Measurements from ENCODE around the gene GNRHR. TPM values are rescaled to one million over a fixed set of nuclear protein-coding genes. Genes with fewer than 3 reads are reported as not detected.
"Not testable (repeated sequence)": the region's sequence is repeated elsewhere in the genome, so short reads cannot be mapped to it uniquely, and the experiment has no call there.

The GNRHR gene
- total and polyA plus RNA-seq, 2 experiments from 2014 or later, result 0.10 TPM; not detected in 1

DNA sequence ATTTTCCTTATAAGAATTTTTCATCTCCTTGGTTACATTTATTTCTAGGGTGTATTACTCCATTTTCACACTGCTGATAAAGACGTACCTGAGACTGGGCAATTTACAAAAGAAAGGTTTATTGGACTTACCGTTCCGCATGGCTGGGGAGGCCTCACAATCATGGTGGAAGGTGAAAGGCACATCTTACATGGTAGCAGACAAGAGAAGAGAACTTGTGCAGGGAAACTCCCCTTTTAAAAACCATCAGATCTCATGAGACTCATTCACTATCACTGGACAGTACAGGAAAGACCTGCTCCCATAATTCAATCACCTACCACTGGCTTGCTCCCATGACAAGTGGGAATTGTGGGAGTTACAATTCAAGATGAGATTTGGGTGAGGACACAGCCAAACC is 47.5 kb downstream of the GNRHR start:
- ATAC-seq; H3K36me3 Mint-ChIP-seq (ENCODE audit: low read depth); H3K4me3 Mint-ChIP-seq; H2AFZ ChIP-seq; H3K27me3 Mint-ChIP-seq (ENCODE audit: insufficient read depth, low read depth, poor library complexity); H3K27me3 ChIP-seq (ENCODE audit: insufficient read depth); H3K9me3 Mint-ChIP-seq; H4K20me1 ChIP-seq (replicated peaks; ENCODE audit: insufficient read depth); DNase-seq (ENCODE audit: low spot score); H3K4me2 ChIP-seq; H3K4me3 ChIP-seq; H3K27ac Mint-ChIP-seq; H3K27ac ChIP-seq (ENCODE audit: low read depth); H3F3A ChIP-seq (replicated peaks; ENCODE audit: low read depth); H3K9me2 ChIP-seq (ENCODE audit: insufficient read depth): not testable (repeated sequence)
- Histone ChIP-seq H3K4me1 (ENCODE audit: insufficient read depth) (peaks cover 15% of the 10 kb centered on the region), H3K36me3 (ENCODE audit: insufficient read depth) (peaks cover 11% of the 10 kb centered on the region; the same call in 1 of the 2 replicates), H3K79me2 (replicated peaks; ENCODE audit: insufficient read depth) (peaks cover 89% of the 10 kb centered on the region)
- H3K4me1 Mint-ChIP-seq, result peaks cover 15% of the 10 kb centered on the region

DNA sequence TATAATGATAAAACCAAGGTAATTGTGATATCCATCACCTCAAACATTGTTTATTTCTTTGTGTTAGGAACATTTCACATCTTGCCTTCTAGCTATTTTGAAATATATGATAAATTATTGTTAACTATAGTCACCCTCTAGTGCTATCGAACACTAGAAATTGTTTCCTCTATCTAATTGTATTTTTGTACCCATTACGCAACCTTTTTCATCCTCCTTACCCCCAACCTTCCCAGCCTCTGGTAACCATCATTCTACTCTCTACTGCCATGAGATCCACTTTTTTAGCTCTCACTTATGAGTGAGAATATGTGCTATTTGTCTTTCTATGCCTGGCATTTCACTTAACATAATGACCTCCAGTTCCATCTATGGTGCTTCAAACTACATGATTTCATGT is 49.3 kb downstream of the GNRHR start:
- peaks cover 8% of the 10 kb centered on the region for H3K4me1 Mint-ChIP-seq
- DNase-seq (ENCODE audit: low spot score) (no peak), ATAC-seq (no peak)
- Histone ChIP-seq H3K4me3 (no peak overlapping the region), H3K9me2 (ENCODE audit: insufficient read depth) (0 out of 2 replicates have a peak, but pooled peaks cover 5% of the 10 kb centered on the region), H3K4me1 (ENCODE audit: insufficient read depth) (peaks cover 8% of the 10 kb centered on the region), H3K4me2 (no peak overlapping the region), H4K20me1 (replicated peaks; ENCODE audit: insufficient read depth) (no peaks in the 10 kb centered on the region), H3K36me3 (ENCODE audit: insufficient read depth) (peaks cover 11% of the 10 kb centered on the region; the same call in 1 of the 2 replicates), H3K27me3 (ENCODE audit: insufficient read depth) (no peaks in the 10 kb centered on the region), H3K27ac (ENCODE audit: low read depth) (no peak overlapping the region), H2AFZ (no peak overlapping the region), H3F3A (replicated peaks; ENCODE audit: low read depth) (no peaks in the 10 kb centered on the region), H3K79me2 (replicated peaks; ENCODE audit: insufficient read depth) (peaks cover 87% of the 10 kb centered on the region)
- H3K27me3 Mint-ChIP-seq (ENCODE audit: insufficient read depth, low read depth, poor library complexity), result no peaks in the 10 kb centered on the region
- no peak overlapping the region for H3K4me3 Mint-ChIP-seq
- H3K36me3 Mint-ChIP-seq (ENCODE audit: low read depth), result peaks cover 5% of the 10 kb centered on the region
- no peak for TF ChIP-seq ZNF114 (CRISPR knock-in tag; IDR thresholded peaks at IDR 0.05)
- TF ChIP-seq, protein P1, sequence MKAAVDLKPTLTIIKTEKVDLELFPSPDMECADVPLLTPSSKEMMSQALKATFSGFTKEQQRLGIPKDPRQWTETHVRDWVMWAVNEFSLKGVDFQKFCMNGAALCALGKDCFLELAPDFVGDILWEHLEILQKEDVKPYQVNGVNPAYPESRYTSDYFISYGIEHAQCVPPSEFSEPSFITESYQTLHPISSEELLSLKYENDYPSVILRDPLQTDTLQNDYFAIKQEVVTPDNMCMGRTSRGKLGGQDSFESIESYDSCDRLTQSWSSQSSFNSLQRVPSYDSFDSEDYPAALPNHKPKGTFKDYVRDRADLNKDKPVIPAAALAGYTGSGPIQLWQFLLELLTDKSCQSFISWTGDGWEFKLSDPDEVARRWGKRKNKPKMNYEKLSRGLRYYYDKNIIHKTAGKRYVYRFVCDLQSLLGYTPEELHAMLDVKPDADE (IDR thresholded peaks at IDR 0.05), result no peak
- TF ChIP-seq EZH2 (IDR thresholded peaks at IDR 0.05; ENCODE audit: low read depth, unreplicated experiment), result no peak
- no peak for TF ChIP-seq CTCF (conservative IDR thresholded peaks at IDR 0.05; ENCODE audit: low read depth in 2 of 2)
- TF ChIP-seq EZH2phosphoT487 (IDR thresholded peaks at IDR 0.05; ENCODE audit: unreplicated experiment), result no peak
- TF ChIP-seq, protein P2, sequence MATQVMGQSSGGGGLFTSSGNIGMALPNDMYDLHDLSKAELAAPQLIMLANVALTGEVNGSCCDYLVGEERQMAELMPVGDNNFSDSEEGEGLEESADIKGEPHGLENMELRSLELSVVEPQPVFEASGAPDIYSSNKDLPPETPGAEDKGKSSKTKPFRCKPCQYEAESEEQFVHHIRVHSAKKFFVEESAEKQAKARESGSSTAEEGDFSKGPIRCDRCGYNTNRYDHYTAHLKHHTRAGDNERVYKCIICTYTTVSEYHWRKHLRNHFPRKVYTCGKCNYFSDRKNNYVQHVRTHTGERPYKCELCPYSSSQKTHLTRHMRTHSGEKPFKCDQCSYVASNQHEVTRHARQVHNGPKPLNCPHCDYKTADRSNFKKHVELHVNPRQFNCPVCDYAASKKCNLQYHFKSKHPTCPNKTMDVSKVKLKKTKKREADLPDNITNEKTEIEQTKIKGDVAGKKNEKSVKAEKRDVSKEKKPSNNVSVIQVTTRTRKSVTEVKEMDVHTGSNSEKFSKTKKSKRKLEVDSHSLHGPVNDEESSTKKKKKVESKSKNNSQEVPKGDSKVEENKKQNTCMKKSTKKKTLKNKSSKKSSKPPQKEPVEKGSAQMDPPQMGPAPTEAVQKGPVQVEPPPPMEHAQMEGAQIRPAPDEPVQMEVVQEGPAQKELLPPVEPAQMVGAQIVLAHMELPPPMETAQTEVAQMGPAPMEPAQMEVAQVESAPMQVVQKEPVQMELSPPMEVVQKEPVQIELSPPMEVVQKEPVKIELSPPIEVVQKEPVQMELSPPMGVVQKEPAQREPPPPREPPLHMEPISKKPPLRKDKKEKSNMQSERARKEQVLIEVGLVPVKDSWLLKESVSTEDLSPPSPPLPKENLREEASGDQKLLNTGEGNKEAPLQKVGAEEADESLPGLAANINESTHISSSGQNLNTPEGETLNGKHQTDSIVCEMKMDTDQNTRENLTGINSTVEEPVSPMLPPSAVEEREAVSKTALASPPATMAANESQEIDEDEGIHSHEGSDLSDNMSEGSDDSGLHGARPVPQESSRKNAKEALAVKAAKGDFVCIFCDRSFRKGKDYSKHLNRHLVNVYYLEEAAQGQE (IDR thresholded peaks at IDR 0.05; ENCODE audit: unreplicated experiment), result no peak
- no peak for TF ChIP-seq JUNB (IDR thresholded peaks at IDR 0.05; ENCODE audit: unreplicated experiment)
- TF ChIP-seq ZNF331 (CRISPR knock-in tag; IDR thresholded peaks at IDR 0.05; ENCODE audit: low read depth), result no peak
- no peak for TF ChIP-seq NANOG (IDR thresholded peaks at IDR 0.05; ENCODE audit: borderline replicate concordance)
- H3K27ac Mint-ChIP-seq, result no peak overlapping the region
- peaks cover 9% of the 10 kb centered on the region; the same call in 2 of the 3 replicates for H3K9me3 Mint-ChIP-seq

Measured in GM23338 (cell line).